KBM-7 (cell line): Measurements from ENCODE around the gene QRICH1.

Source experiments
- DNase-seq: peaks from one replicate; pipeline ENCODE4 v3.0.0-alpha.2; 2015
- in situ Hi-C: fragments of 300-500 bp; cut with MboI; formaldehyde crosslinking; loops from 2 replicates; pipeline ENCODE4 v1.14.3; 2020; ENCODE audit warnings: low sequenced_read_pairs, low pct_unique_long_range_greater_than_20kb, mixed read lengths

QRICH1 gene

GRCh38 chr3:49054344-49054862 is 39.5 kb downstream of the QRICH1 start:
- no peak for DNase-seq
- in situ Hi-C loops = no loop called here

- no peak for DNase-seq
- in situ Hi-C loops = no loop called here
Observed at GRCh38 chr3:49053543-49053942, 40.3 kb downstream of the QRICH1 start.

- DNase-seq = no peak
- in situ Hi-C loops = no loop called here
Observed at GRCh38 chr3:49035281-49035680, 58.6 kb downstream of the QRICH1 start.

GRCh38 chr3:49034650-49035049 is 59.2 kb downstream of the QRICH1 start:
- in situ Hi-C loops = no loop called here
- no peak for DNase-seq

GRCh38 chr3:49032646-49033304 is 61.1 kb downstream of the QRICH1 start:
- in situ Hi-C loops = no loop called here

GRCh38 chr3:49030321-49030720 is 63.5 kb downstream of the QRICH1 start:
- in situ Hi-C loops = no loop called here
- no peak for DNase-seq

More at GRCh38 chr3:49032646-49033304, 61.1 kb downstream of the QRICH1 start:
- DNase-seq = no peak

GRCh38 chr3:49029563-49029884 is 64.3 kb downstream of the QRICH1 start:
- DNase-seq = no peak

GRCh38 chr3:49028673-49029562 is 65.0 kb downstream of the QRICH1 start, which contains the start of gene IMPDH2:
Gene IMPDH2 (minus strand): TSS chr3:49029398. CDS start chr3:49029350, 48 bp downstream.
- DNase-seq = peak; percentile 94
- in situ Hi-C loops = no loop called here

More at GRCh38 chr3:49029563-49029884, 64.3 kb downstream of the QRICH1 start:
- in situ Hi-C loops = no loop called here

- in situ Hi-C loops = no loop called here
- DNase-seq = no peak
Observed at GRCh38 chr3:49028298-49028672, 65.6 kb downstream of the QRICH1 start.

GRCh38 chr3:49027634-49028033 is 66.2 kb downstream of the QRICH1 start:
- no peak for DNase-seq
- in situ Hi-C loops = no loop called here

- DNase-seq = no peak
- in situ Hi-C loops = no loop called here
Observed at GRCh38 chr3:49026536-49026935, 67.3 kb downstream of the QRICH1 start.

- no peak for DNase-seq
- in situ Hi-C loops = no loop called here
Observed at GRCh38 chr3:49025793-49026520, 67.9 kb downstream of the QRICH1 start.

- peak; percentile 67 for DNase-seq
- in situ Hi-C loops = no loop called here
Observed at GRCh38 chr3:49025005-49025792, 68.7 kb downstream of the QRICH1 start.

- in situ Hi-C loops = no loop called here
- DNase-seq = no peak
Observed at GRCh38 chr3:49024449-49024848, 69.4 kb downstream of the QRICH1 start.

GRCh38 chr3:49023775-49024174 is 70.1 kb downstream of the QRICH1 start:
- no peak for DNase-seq
- in situ Hi-C loops = no loop called here

GRCh38 chr3:49022688-49023171 is 71.1 kb downstream of the QRICH1 start:
- DNase-seq = peak; percentile 44

GRCh38 chr3:49021813-49022687 is 71.8 kb downstream of the QRICH1 start, which contains the start of gene NDUFAF3:
Gene NDUFAF3 (plus strand): TSS chr3:49022121. CDS start chr3:49022145, 24 bp downstream.
- in situ Hi-C loops = no loop called here
- peak; percentile 89 for DNase-seq

More at GRCh38 chr3:49022688-49023171, 71.1 kb downstream of the QRICH1 start:
- in situ Hi-C loops = no loop called here
